ENCODE results near the gene NBPF3. TPM values are rescaled to one million over a fixed set of nuclear protein-coding genes. Genes with fewer than 3 reads are reported as not detected.

NBPF3 gene
- total RNA-seq, 2 donors from 2014 or later: 9.6 to 29.3 TPM

- peaks cover 12% of the 10 kb centered on the region for H3K4me1 ChIP-seq
- TF ChIP-seq POLR2A (IDR thresholded peaks at IDR 0.05) (no peak), CTCF (IDR thresholded peaks at IDR 0.05) (no peak)
- H3K9me3 ChIP-seq: no peaks in the 10 kb centered on the region
- no peaks in the 10 kb centered on the region for H3K36me3 ChIP-seq (replicated peaks in 1 of 2; ENCODE audit: insufficient read depth in 1 of 2, low read depth in 2 of 2)
- no peak overlapping the region for H3K4me3 ChIP-seq
- no peak overlapping the region for H3K27ac ChIP-seq
- H3K27me3 ChIP-seq: peaks cover 0 to 11% of the 10 kb centered on the region in 2 donors
- intact Hi-C loops (cut with DNase I): loop anchor here (5.0 kb wide), 2 partner anchors 65 to 145 kb away; no protein-coding TSS in a partner anchor
- 65 to 72% methylated on average over 9 to 11 of the region's 11 CpGs for WGBS, 2 donors
- DNase-seq: peak in 3 of 4 donors; percentile 34 to 63 (median 52)
- peak; percentile 33 for ATAC-seq
These were observed 71.9 kb downstream of the NBPF3 start for GRCh38 chr1:21511579-21512522.

- 71 to 76% methylated on average over 1 to 5 of the region's 5 CpGs for WGBS, 2 donors
- Histone ChIP-seq H3K4me1 (peaks cover 5% of the 10 kb centered on the region), H3K27me3 (peaks cover 0 to 4% of the 10 kb centered on the region in 2 donors), H3K36me3 (replicated peaks in 1 of 2; ENCODE audit: insufficient read depth in 1 of 2, low read depth in 2 of 2) (no peaks in the 10 kb centered on the region), H3K9me3 (no peaks in the 10 kb centered on the region), H3K27ac (no peak overlapping the region), H3K4me3 (no peak overlapping the region)
- TF ChIP-seq POLR2A (IDR thresholded peaks at IDR 0.05) (no peak), CTCF (IDR thresholded peaks at IDR 0.05) (no peak)
- no peak for ATAC-seq
- DNase-seq: no peak
- intact Hi-C loops (cut with DNase I): loop anchor here (5.0 kb wide), 2 partner anchors 63 to 143 kb away; no protein-coding TSS in a partner anchor
These were observed 74.3 kb downstream of the NBPF3 start for GRCh38 chr1:21514245-21514644.

GRCh38 chr1:21517161-21517589 lies 77.2 kb downstream of the NBPF3 start:
- ATAC-seq (peak; percentile 85), DNase-seq (peak in 1 of 4 donors; percentile 44)
- intact Hi-C loops (cut with DNase I): no loop called here
- H3K27ac ChIP-seq: peak overlapping the region in 3 of 4 donors; percentile 38 to 73 (median 66)
- no peaks in the 10 kb centered on the region for H3K36me3 ChIP-seq (replicated peaks in 1 of 2; ENCODE audit: insufficient read depth in 1 of 2, low read depth in 2 of 2)
- H3K27me3 ChIP-seq: no peaks in the 10 kb centered on the region
- H3K4me3 ChIP-seq: no peak overlapping the region
- no peaks in the 10 kb centered on the region for H3K9me3 ChIP-seq
- no peaks in the 10 kb centered on the region for H3K4me1 ChIP-seq
- no peak for TF ChIP-seq CTCF (IDR thresholded peaks at IDR 0.05)
- no peak for TF ChIP-seq POLR2A (IDR thresholded peaks at IDR 0.05)
- 47 to 51% methylated on average over 3 of the region's 3 CpGs for WGBS, 2 donors

- no peaks in the 10 kb centered on the region for H3K27me3 ChIP-seq
- no peak overlapping the region for H3K4me3 ChIP-seq
- H3K27ac ChIP-seq: peak overlapping the region in 3 of 4 donors; percentile 38 to 73 (median 66)
- 68 to 73% methylated on average over 12 to 13 of the region's 13 CpGs for WGBS, 2 donors
- DNase-seq: no peak
- peak; percentile 6 for ATAC-seq
- H3K36me3 ChIP-seq (replicated peaks in 1 of 2; ENCODE audit: insufficient read depth in 1 of 2, low read depth in 2 of 2): no peaks in the 10 kb centered on the region
- H3K9me3 ChIP-seq: no peaks in the 10 kb centered on the region
- H3K4me1 ChIP-seq: no peaks in the 10 kb centered on the region
- TF ChIP-seq POLR2A (IDR thresholded peaks at IDR 0.05): no peak
- TF ChIP-seq CTCF (IDR thresholded peaks at IDR 0.05): no peak
- intact Hi-C loops (cut with DNase I): no loop called here
These were observed 77.9 kb downstream of the NBPF3 start for GRCh38 chr1:21517660-21518480.
